GM19238 (cell line): ENCODE data around the gene SEZ6L2.

ENCODE experiments used
- DNase-seq: peaks from one replicate; pipeline ENCODE4 v3.0.0; 2011; ENCODE audit warnings: low spot score; ENCODE audit not compliant: insufficient read length

The SEZ6L2 gene

DNA sequence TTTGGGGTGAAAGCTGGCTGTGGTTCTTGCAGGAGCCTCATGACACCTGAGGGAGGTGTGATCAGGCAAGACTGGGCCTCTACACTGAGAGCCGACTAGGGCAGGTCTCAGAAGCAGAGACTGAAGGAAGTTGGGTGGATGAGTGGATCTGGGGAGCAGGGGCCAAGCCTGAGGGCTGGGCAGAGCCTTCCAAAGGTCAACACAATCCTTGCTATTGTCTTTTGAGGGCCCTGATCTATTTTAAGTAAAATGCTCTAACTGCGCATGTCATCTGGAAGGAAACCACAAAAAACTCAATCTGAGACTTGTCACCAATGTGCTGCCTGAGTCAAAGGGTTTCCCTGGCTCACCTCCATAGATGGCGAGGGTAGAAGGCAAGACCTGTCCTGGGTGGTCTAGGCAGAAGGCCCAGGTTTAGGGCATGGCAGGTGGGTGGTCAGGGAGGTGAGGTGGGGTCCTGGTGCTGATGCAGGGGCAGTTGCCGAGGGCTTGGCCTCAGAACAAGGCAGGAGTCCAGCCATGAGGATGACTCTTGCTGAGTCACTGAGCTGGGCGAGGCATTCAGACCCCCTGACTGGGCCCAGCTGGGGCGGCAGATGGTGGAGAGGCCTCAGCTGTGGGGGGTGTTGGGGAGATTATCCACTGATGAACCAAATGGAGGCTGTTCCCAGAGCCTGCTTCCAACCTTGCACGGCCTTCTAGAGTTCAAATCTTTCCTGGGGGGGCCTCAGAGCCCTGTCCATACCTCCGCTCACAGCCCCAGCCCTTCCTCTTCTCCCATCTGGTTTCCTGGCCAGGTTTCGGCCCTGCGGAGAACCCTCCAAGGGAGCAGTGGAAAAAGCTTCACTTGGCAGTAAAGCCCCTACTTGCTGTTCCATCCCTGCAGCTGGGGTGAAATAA, 74.0 kb downstream of the SEZ6L2 start:
- DNase-seq = no peak

DNA sequence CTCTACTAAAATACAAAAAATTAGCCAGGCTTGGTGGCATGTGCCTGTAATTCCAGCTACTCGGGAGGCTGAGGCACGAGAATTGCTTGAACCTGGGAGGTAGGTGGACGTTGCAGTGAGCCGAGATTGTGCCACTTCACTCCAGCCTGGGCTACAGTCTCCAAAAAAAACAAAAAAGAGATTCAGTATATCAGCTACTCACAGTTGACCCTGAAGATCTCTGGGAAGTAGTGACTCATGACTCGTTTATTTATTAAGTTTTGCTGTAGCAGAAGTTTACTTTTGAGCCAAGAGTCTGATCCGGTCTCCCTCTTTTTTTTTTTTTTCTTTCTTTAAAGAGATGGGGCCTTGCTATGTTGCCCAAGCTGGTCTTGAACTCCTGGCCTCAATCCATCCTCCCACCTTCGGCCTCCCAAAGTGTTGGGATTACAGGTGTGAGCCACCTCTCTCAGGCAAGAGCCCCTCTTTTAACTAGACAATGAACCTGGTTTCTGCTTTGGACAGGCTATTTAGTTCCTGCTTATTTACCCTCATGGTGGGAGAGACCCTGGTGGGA, 74.7 kb downstream of the SEZ6L2 start:
- no peak for DNase-seq

DNA sequence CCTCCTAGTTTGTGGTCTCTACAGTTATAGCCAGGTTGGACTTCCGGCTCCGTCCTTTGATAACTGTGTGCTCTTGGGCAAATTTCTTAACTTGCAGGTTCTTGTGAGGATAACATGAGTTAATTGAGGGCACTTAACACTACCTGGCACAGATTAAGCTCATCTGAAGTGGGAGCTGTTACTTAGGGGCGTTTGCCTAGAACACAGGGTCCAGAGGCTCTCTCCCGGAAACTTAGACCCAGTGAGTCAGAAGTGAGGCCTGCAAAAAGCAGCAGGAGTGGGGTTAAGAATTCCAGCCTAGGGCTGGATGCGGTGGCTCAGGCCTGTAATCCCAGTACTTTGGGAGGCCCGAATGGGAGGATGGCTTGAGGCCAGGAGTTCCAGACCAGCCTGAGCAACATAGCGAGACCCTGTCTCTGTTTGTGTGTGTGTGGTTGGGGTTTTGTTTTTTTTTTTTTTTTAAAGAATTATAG, 77.7 kb downstream of the SEZ6L2 start:
- DNase-seq = no peak
